ENCODE results near the gene CEP112.

DNA sequence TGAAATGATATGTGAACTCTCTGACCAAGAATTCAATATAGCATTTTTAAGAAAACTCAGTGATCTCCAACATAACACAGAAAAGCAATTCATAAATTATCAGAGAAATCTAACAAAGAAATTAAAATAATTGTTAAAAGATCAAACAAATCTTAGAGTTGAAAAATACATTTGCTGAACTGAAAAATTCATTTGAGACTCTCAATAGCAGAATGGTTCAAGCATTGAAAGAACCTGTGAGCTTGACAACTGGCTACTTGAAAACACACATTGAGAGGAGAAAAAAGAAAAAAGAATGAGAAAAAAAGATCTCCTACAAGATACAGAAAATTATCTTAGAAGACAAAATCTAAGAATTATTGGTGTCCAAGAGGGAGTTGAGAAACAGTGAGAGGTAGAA lies 203.5 kb downstream of the CEP112 start:
- TF ChIP-seq, protein P1, sequence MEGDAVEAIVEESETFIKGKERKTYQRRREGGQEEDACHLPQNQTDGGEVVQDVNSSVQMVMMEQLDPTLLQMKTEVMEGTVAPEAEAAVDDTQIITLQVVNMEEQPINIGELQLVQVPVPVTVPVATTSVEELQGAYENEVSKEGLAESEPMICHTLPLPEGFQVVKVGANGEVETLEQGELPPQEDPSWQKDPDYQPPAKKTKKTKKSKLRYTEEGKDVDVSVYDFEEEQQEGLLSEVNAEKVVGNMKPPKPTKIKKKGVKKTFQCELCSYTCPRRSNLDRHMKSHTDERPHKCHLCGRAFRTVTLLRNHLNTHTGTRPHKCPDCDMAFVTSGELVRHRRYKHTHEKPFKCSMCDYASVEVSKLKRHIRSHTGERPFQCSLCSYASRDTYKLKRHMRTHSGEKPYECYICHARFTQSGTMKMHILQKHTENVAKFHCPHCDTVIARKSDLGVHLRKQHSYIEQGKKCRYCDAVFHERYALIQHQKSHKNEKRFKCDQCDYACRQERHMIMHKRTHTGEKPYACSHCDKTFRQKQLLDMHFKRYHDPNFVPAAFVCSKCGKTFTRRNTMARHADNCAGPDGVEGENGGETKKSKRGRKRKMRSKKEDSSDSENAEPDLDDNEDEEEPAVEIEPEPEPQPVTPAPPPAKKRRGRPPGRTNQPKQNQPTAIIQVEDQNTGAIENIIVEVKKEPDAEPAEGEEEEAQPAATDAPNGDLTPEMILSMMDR (IDR thresholded peaks at IDR 0.05; ENCODE audit: low read length): no peak
- no peak for TF ChIP-seq EZH2 (optimal IDR thresholded peaks at IDR 0.05; ENCODE audit: low read depth, low read length)

Measured in MM.1S (cell line).